ENCODE results near the gene CUL5. TPM values are rescaled to one million over a fixed set of nuclear protein-coding genes. Genes with fewer than 3 reads are reported as not detected.
A peak's percentile ranks its signal among the peaks of the same experiment; 100 is the strongest.

The CUL5 gene
- total and polyA plus RNA-seq, 12 donors: 4.2 to 114 (median 40.7) TPM

GRCh38 chr11:107999759-108000455 lies 8.8 kb upstream of the CUL5 start:
- Histone ChIP-seq H3K36me3 (replicated peaks in 1 of 2) (no peaks in the 10 kb centered on the region), H3K27ac (no peak overlapping the region), H3K9me3 (replicated peaks in 1 of 3) (no peaks in the 10 kb centered on the region), H3K4me3 (no peak overlapping the region), H3K27me3 (no peaks in the 10 kb centered on the region), H3K4me1 (replicated peaks in 1 of 2) (no peaks in the 10 kb centered on the region)
- TF ChIP-seq POLR2A (IDR thresholded peaks at IDR 0.05) (no peak), CTCF (IDR thresholded peaks at IDR 0.05) (peak in 4 of 6 experiments; percentile 17 to 34 (median 30))
- peak in 2 of 7 donors; percentile 9 to 13 for DNase-seq
- 33 to 40% (median 35%) methylated on average over 6 of the region's 6 CpGs for WGBS, 4 donors
- intact Hi-C loops (cut with DNase I): no loop called here

- H3K27ac ChIP-seq: no peak overlapping the region
- no peak overlapping the region for H3K4me3 ChIP-seq
- DNase-seq: no peak
- no peaks in the 10 kb centered on the region for H3K27me3 ChIP-seq
- no peaks in the 10 kb centered on the region for H3K4me1 ChIP-seq (replicated peaks in 1 of 2)
- intact Hi-C loops (cut with DNase I): no loop called here
- H3K36me3 ChIP-seq (replicated peaks in 1 of 2): no peaks in the 10 kb centered on the region
- no peak for TF ChIP-seq CTCF (IDR thresholded peaks at IDR 0.05)
- no peak for TF ChIP-seq POLR2A (IDR thresholded peaks at IDR 0.05)
- H3K9me3 ChIP-seq (replicated peaks in 1 of 3): no peaks in the 10 kb centered on the region
- WGBS, 4 donors: 76 to 93% (median 81%) methylated on average over 3 of the region's 3 CpGs
Observed at GRCh38 chr11:108002476-108002875, 6.2 kb upstream of the CUL5 start.

- no peak overlapping the region for H3K27ac ChIP-seq
- H3K9me3 ChIP-seq (replicated peaks in 1 of 3): no peaks in the 10 kb centered on the region
- DNase-seq: no peak
- no peaks in the 10 kb centered on the region for H3K36me3 ChIP-seq (replicated peaks in 1 of 2)
- no peaks in the 10 kb centered on the region for H3K27me3 ChIP-seq
- H3K4me3 ChIP-seq: no peak overlapping the region
- 87 to 94% (median 89%) methylated on average over 5 of the region's 5 CpGs for WGBS, 4 donors
- intact Hi-C loops (cut with DNase I): no loop called here
- H3K4me1 ChIP-seq (replicated peaks in 1 of 2): no peaks in the 10 kb centered on the region
- no peak for TF ChIP-seq CTCF (IDR thresholded peaks at IDR 0.05)
- TF ChIP-seq POLR2A (IDR thresholded peaks at IDR 0.05): no peak
Observed at GRCh38 chr11:108003623-108004022, 5.1 kb upstream of the CUL5 start.

- Histone ChIP-seq H3K27ac (no peak overlapping the region), H3K27me3 (no peaks in the 10 kb centered on the region), H3K4me3 (no peak overlapping the region), H3K9me3 (replicated peaks in 1 of 3) (no peaks in the 10 kb centered on the region), H3K36me3 (replicated peaks in 1 of 2) (no peaks in the 10 kb centered on the region), H3K4me1 (replicated peaks in 1 of 2) (peaks cover 22 to 29% of the 10 kb centered on the region in 2 donors)
- DNase-seq: peak in 2 of 7 donors; percentile 18 to 55
- intact Hi-C loops (cut with DNase I): no loop called here
- no peak for TF ChIP-seq POLR2A (IDR thresholded peaks at IDR 0.05)
- TF ChIP-seq CTCF (IDR thresholded peaks at IDR 0.05): no peak
- WGBS, 4 donors: 92 to 96% (median 93%) methylated on average over 18 of the region's 18 CpGs
Observed at GRCh38 chr11:108007819-108008218, 879 bp upstream of the CUL5 start.
